ENCODE measurements around the gene ITIH6. TPM values are rescaled to one million over a fixed set of nuclear protein-coding genes. Genes with fewer than 3 reads are reported as not detected.

The ITIH6 gene
- total RNA-seq, 1 experiment from 2014 or later = not detected

GRCh38 chrX:54811301-54811885 lies 13.3 kb upstream of the ITIH6 start:
- Histone ChIP-seq H4K20me1 (ENCODE audit: insufficient read depth, low read depth, low read length) (no peaks in the 10 kb centered on the region), H3K9me2 (replicated peaks; ENCODE audit: insufficient read depth, low read length) (no peaks in the 10 kb centered on the region), H3K4me2 (ENCODE audit: low read depth, low read length, poor library complexity, severe bottlenecking) (no peak overlapping the region), H3K27me3 (ENCODE audit: low read length) (no peaks in the 10 kb centered on the region), H2AFZ (ENCODE audit: low read length) (no peak overlapping the region), H3K9me3 (ENCODE audit: low read length) (no peaks in the 10 kb centered on the region), H3K9ac (ENCODE audit: low read length) (no peak overlapping the region), H3K4me1 (ENCODE audit: low read length) (peaks cover 15% of the 10 kb centered on the region), H3K27ac (ENCODE audit: low read length) (no peak overlapping the region), H3K79me2 (ENCODE audit: low read length) (peaks cover 7% of the 10 kb centered on the region; the same call in 1 of the 2 replicates), H3K4me3 (ENCODE audit: low read length) (no peak overlapping the region), H3K36me3 (ENCODE audit: insufficient read depth, low read length) (0 out of 2 replicates have a peak, but pooled peaks cover 4% of the 10 kb centered on the region)
- DNase-seq = no peak

DNA sequence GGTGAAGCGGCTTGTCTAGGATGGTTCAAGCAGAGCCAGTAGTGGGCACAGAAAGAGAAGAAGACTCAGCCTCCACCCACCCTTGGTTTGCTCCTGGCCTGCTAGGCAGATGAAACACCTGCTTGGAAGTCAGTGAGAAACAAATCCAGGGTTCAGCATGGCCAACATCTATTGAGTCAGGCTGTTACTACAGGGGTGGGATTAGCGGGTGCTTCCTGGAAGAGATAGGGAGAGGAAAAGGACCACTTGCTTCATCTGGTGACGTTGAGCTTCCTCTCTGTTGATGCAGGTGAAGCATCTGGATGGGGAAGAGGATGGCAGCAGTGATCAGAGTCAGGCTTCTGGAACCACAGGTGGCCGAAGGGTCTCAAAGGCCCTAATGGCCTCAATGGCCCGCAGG lies 12.5 kb upstream of the ITIH6 start:
- Histone ChIP-seq H2AFZ (ENCODE audit: low read length) (no peak overlapping the region), H3K9me3 (ENCODE audit: low read length) (no peaks in the 10 kb centered on the region), H3K9me2 (replicated peaks; ENCODE audit: insufficient read depth, low read length) (no peaks in the 10 kb centered on the region), H3K79me2 (ENCODE audit: low read length) (peaks cover 7% of the 10 kb centered on the region; the same call in 1 of the 2 replicates), H3K27me3 (ENCODE audit: low read length) (no peaks in the 10 kb centered on the region), H3K27ac (ENCODE audit: low read length) (no peak overlapping the region), H3K36me3 (ENCODE audit: insufficient read depth, low read length) (0 out of 2 replicates have a peak, but pooled peaks cover 4% of the 10 kb centered on the region), H3K9ac (ENCODE audit: low read length) (no peak overlapping the region), H3K4me3 (ENCODE audit: low read length) (peak overlapping the region; percentile 79; the same call in 1 of the 2 replicates), H3K4me2 (ENCODE audit: low read depth, low read length, poor library complexity, severe bottlenecking) (peak overlapping the region; percentile 77), H3K4me1 (ENCODE audit: low read length) (peaks cover 15% of the 10 kb centered on the region), H4K20me1 (ENCODE audit: insufficient read depth, low read depth, low read length) (no peaks in the 10 kb centered on the region)
- no peak for DNase-seq

DNA sequence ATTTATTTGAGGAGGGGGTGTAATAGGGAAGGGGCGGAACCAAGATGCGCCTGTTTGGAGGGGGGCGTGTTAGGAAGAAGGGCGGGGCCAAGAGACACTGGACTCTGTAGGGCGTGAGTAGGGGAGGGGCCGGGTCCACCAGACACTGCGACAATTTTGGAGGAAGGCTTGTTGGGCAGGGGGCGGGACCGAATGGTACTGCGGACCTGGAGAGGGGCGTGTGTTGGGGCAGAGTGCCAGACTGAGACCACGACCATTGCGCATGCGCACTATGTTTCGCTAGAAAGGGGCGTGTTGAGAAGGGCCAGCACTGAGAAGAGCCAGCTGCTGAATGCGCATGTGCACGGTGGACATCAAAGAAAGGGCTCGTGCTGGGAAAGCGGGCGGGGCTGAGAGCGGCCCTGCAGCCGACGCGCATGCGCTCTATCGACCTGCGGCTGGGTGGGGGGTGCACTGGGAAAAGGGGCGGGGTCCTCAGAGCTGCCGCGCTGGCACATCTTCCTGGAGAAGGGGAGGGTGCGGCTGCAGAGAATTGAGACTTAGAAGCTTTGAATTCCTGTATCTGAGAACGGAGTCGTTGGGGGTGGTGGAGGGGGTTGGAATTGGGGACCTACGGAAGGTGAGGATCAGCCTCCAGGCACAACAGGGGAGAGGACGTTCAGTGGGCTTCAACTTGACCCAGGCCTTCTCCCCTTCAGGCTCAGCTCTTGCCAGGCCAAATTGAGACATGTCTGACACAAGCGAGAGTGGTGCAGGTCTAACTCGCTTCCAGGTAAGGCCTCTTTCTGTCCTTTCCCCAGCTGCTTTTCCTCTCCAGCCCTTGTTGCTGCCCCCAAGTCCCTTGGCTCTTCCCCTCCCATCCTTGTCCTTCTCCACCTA lies 10.8 kb upstream of the ITIH6 start:
- H3K79me2 ChIP-seq (ENCODE audit: low read length) = peaks cover 7% of the 10 kb centered on the region; the same call in 1 of the 2 replicates
- H3K9ac ChIP-seq (ENCODE audit: low read length) = peak overlapping the region; percentile 83
- H3K27me3 ChIP-seq (ENCODE audit: low read length) = no peaks in the 10 kb centered on the region
- H3K36me3 ChIP-seq (ENCODE audit: insufficient read depth, low read length) = 0 out of 2 replicates have a peak, but pooled peaks cover 4% of the 10 kb centered on the region
- H3K27ac ChIP-seq (ENCODE audit: low read length) = no peak overlapping the region
- peak overlapping the region; percentile 79 for H3K4me3 ChIP-seq (ENCODE audit: low read length)
- H2AFZ ChIP-seq (ENCODE audit: low read length) = peak overlapping the region; percentile 85
- H4K20me1 ChIP-seq (ENCODE audit: insufficient read depth, low read depth, low read length) = no peaks in the 10 kb centered on the region
- H3K9me2 ChIP-seq (replicated peaks; ENCODE audit: insufficient read depth, low read length) = no peaks in the 10 kb centered on the region
- peaks cover 15% of the 10 kb centered on the region for H3K4me1 ChIP-seq (ENCODE audit: low read length)
- H3K4me2 ChIP-seq (ENCODE audit: low read depth, low read length, poor library complexity, severe bottlenecking) = peak overlapping the region; percentile 77
- no peaks in the 10 kb centered on the region for H3K9me3 ChIP-seq (ENCODE audit: low read length)
- DNase-seq = peak; percentile 96

DNA sequence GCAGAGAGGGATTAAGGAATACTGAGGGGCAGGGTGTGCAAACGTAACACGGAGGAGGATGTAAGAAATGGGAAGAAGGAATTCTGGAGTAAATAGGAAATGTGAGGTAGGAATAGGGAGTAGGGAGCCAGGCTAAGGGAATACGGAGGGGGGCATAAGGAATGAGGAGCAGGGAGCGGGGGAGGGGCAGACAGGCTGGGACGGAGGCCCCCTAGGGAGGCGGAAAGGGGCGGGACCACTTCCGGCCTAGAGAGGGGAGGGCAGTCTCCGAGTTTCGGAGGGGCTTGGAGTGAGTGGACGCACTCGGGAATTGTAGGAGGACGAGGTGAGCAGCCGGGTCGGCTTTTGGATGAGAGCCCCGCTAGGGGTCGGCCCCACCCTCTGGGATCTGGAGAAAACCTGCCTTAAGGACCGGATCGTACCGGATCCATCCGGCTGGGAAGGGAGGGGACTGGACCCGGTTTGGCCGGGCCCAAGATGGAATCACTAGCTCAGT lies 10.1 kb upstream of the ITIH6 start:
- Histone ChIP-seq H3K4me3 (ENCODE audit: low read length) (peak overlapping the region; percentile 78), H4K20me1 (ENCODE audit: insufficient read depth, low read depth, low read length) (no peaks in the 10 kb centered on the region)

GRCh38 chrX:54807524-54808108 lies 9.6 kb upstream of the ITIH6 start, which contains the start of gene MAGED2:
TSS of gene MAGED2 (plus strand) at chrX:54807745. CDS start at chrX:54809332, 1,587 bp downstream.
- H3K36me3 ChIP-seq (ENCODE audit: insufficient read depth, low read length) = 0 out of 2 replicates have a peak, but pooled peaks cover 4% of the 10 kb centered on the region
- H2AFZ ChIP-seq (ENCODE audit: low read length) = peak within 1 kb of the TSS; percentile 85
- H3K9me3 ChIP-seq (ENCODE audit: low read length) = no peaks in the 10 kb centered on the region
- peak within 1 kb of the TSS; percentile 77 for H3K4me2 ChIP-seq (ENCODE audit: low read depth, low read length, poor library complexity, severe bottlenecking)
- no peak within 1 kb of the TSS for H3K27ac ChIP-seq (ENCODE audit: low read length)
- DNase-seq = peak; percentile 40
- no peaks in the 10 kb centered on the region for H3K9me2 ChIP-seq (replicated peaks; ENCODE audit: insufficient read depth, low read length)
- H3K4me3 ChIP-seq (ENCODE audit: low read length) = peak within 1 kb of the TSS; percentile 78
- peaks cover 7% of the 10 kb centered on the region; the same call in 1 of the 2 replicates for H3K79me2 ChIP-seq (ENCODE audit: low read length)
- H3K9ac ChIP-seq (ENCODE audit: low read length) = peak within 1 kb of the TSS; percentile 83
- no peaks in the 10 kb centered on the region for H4K20me1 ChIP-seq (ENCODE audit: insufficient read depth, low read depth, low read length)
- H3K4me1 ChIP-seq (ENCODE audit: low read length) = peaks cover 15% of the 10 kb centered on the region
- H3K27me3 ChIP-seq (ENCODE audit: low read length) = no peaks in the 10 kb centered on the region

More for the DNA sequence above, 10.1 kb upstream of the ITIH6 start:
- Histone ChIP-seq H3K36me3 (ENCODE audit: insufficient read depth, low read length) (0 out of 2 replicates have a peak, but pooled peaks cover 4% of the 10 kb centered on the region), H2AFZ (ENCODE audit: low read length) (peak overlapping the region; percentile 85), H3K27ac (ENCODE audit: low read length) (no peak overlapping the region), H3K9ac (ENCODE audit: low read length) (peak overlapping the region; percentile 83), H3K27me3 (ENCODE audit: low read length) (no peaks in the 10 kb centered on the region), H3K79me2 (ENCODE audit: low read length) (peaks cover 7% of the 10 kb centered on the region; the same call in 1 of the 2 replicates), H3K4me1 (ENCODE audit: low read length) (peaks cover 15% of the 10 kb centered on the region), H3K4me2 (ENCODE audit: low read depth, low read length, poor library complexity, severe bottlenecking) (peak overlapping the region; percentile 77), H3K9me3 (ENCODE audit: low read length) (no peaks in the 10 kb centered on the region), H3K9me2 (replicated peaks; ENCODE audit: insufficient read depth, low read length) (no peaks in the 10 kb centered on the region)
- DNase-seq = peak; percentile 65

GRCh38 chrX:54799046-54799445 lies 991 bp upstream of the ITIH6 start:
- Histone ChIP-seq H4K20me1 (ENCODE audit: insufficient read depth, low read depth, low read length) (no peaks in the 10 kb centered on the region), H3K27ac (ENCODE audit: low read length) (no peak overlapping the region), H3K9me2 (replicated peaks; ENCODE audit: insufficient read depth, low read length) (no peaks in the 10 kb centered on the region), H3K36me3 (ENCODE audit: insufficient read depth, low read length) (no peaks in the 10 kb centered on the region), H3K4me2 (ENCODE audit: low read depth, low read length, poor library complexity, severe bottlenecking) (no peak overlapping the region), H3K79me2 (ENCODE audit: low read length) (no peaks in the 10 kb centered on the region), H3K4me3 (ENCODE audit: low read length) (no peak overlapping the region), H3K9me3 (ENCODE audit: low read length) (no peaks in the 10 kb centered on the region), H2AFZ (ENCODE audit: low read length) (no peak overlapping the region), H3K27me3 (ENCODE audit: low read length) (no peaks in the 10 kb centered on the region), H3K4me1 (ENCODE audit: low read length) (no peaks in the 10 kb centered on the region), H3K9ac (ENCODE audit: low read length) (no peak overlapping the region)
- DNase-seq = no peak

- H3K79me2 ChIP-seq (ENCODE audit: low read length) = no peaks in the 10 kb centered on the region
- no peak for DNase-seq
- H3K27me3 ChIP-seq (ENCODE audit: low read length) = no peaks in the 10 kb centered on the region
- H3K9me2 ChIP-seq (replicated peaks; ENCODE audit: insufficient read depth, low read length) = no peaks in the 10 kb centered on the region
- H3K4me2 ChIP-seq (ENCODE audit: low read depth, low read length, poor library complexity, severe bottlenecking) = no peak overlapping the region
- no peak overlapping the region for H2AFZ ChIP-seq (ENCODE audit: low read length)
- no peak overlapping the region for H3K27ac ChIP-seq (ENCODE audit: low read length)
- no peaks in the 10 kb centered on the region for H3K4me1 ChIP-seq (ENCODE audit: low read length)
- H4K20me1 ChIP-seq (ENCODE audit: insufficient read depth, low read depth, low read length) = no peaks in the 10 kb centered on the region
- H3K4me3 ChIP-seq (ENCODE audit: low read length) = no peak overlapping the region
- no peaks in the 10 kb centered on the region for H3K36me3 ChIP-seq (ENCODE audit: insufficient read depth, low read length)
- no peaks in the 10 kb centered on the region for H3K9me3 ChIP-seq (ENCODE audit: low read length)
- H3K9ac ChIP-seq (ENCODE audit: low read length) = no peak overlapping the region
These were observed 3.3 kb downstream of the ITIH6 start for GRCh38 chrX:54794795-54795194.
